HFF-Myc (cell line): ENCODE results near the gene IRAK2.
"Not testable (repeated sequence)": the region's sequence is repeated elsewhere in the genome, so short reads cannot be mapped to it uniquely, and the experiment has no call there.

ENCODE experiments used
- DNase-seq: peaks from one replicate; pipeline ENCODE4 v3.0.0-alpha.2; 2011; ENCODE audit warnings: low read depth; ENCODE audit errors: extremely low read depth
- H3K4me3 ChIP-seq: replicated peaks from 2 replicates; pipeline ENCODE4 v1.5.1; 2011; ENCODE audit warnings: low read depth, mild to moderate bottlenecking, control low read depth, low read length
- TF ChIP-seq, protein P1 (sequence below): IDR thresholded peaks from 2 replicates; pipeline ENCODE4 v1.5.1; 2012; ENCODE audit warnings: mild to moderate bottlenecking, low read depth, low read length, control low read depth; ENCODE audit errors: missing control alignments

Gene IRAK2

DNA sequence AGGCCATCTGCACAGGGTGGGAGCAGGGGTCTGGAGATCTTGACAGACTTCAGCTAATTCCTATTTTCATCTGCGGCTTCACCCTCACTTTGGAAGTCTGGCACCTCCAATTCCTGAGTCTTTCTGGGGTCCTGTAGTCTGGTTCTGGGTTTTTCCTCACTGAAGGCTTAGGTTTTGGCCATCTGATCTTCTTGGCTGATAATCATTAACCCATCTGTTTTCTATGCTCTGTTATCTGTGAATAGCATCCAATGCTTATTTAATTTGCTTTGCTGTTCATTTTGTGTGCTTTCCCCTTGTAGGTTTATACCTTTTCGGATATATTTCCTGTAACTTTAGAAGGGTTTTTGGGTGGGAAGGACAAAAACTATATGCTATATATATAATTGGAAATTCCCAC is 101.1 kb downstream of the IRAK2 start:
- no peak for DNase-seq
- no peak overlapping the region for H3K4me3 ChIP-seq
- TF ChIP-seq, protein P1, sequence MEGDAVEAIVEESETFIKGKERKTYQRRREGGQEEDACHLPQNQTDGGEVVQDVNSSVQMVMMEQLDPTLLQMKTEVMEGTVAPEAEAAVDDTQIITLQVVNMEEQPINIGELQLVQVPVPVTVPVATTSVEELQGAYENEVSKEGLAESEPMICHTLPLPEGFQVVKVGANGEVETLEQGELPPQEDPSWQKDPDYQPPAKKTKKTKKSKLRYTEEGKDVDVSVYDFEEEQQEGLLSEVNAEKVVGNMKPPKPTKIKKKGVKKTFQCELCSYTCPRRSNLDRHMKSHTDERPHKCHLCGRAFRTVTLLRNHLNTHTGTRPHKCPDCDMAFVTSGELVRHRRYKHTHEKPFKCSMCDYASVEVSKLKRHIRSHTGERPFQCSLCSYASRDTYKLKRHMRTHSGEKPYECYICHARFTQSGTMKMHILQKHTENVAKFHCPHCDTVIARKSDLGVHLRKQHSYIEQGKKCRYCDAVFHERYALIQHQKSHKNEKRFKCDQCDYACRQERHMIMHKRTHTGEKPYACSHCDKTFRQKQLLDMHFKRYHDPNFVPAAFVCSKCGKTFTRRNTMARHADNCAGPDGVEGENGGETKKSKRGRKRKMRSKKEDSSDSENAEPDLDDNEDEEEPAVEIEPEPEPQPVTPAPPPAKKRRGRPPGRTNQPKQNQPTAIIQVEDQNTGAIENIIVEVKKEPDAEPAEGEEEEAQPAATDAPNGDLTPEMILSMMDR = no peak

DNA sequence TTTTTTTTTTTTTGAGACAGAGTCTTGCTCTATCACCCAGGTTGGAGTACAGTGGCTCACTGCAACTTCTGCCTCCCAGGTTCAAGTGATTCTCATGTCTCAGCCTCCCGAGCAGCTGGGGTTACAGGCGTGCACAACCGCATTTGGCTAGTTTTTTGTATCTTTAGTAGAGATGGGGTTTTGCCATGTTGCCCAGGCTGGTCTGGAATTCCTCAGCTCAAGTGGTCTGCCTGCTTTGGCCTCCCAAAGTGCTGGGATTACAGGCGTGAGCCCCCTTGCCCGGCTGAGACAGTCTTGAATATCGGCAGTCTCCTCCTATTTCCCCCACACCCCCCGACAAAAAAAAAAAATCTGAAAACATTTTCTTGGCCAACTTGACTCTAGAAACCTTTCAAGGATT is 102.2 kb downstream of the IRAK2 start:
- not testable (repeated sequence) for H3K4me3 ChIP-seq, DNase-seq

DNA sequence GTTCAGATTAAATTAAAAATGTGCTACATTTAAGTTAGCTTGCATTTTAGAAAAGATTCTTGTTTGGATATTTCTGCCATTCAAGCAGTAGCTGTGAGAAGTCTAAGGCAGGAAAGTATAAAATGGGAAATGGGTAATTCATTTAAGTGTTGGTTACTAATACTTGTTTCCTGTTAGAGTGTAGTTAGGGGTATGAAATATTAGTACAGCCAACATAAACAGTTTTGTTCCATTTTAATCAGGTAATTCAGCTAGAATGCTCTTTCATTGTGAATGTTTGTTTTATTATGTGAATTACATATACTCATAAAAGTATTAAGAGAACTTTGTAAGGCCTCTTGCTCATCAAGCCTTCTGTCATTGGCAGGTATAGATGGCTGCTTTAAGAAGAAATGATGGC is 103.4 kb downstream of the IRAK2 start:
- H3K4me3 ChIP-seq = no peak overlapping the region
- TF ChIP-seq, protein P1 = no peak
- no peak for DNase-seq

DNA sequence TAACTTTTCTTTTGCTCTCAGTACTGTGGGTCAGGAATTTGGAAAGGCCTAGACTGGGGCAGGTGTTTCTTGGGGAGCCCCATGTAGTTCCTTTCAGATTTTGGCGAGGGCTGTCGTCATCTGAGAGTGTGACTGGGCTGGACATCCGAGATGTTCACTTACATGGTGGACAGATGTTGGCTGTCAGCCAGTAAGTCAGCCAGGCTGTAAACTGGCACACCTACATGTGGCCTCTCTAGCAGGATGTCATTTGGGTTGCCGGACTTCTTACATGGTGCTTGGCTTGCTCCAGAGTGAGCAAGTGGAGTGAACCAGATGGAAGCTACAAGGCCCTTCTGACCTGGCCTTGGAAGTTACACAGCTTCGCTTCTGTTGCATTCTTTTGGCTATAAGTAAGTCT is 104.2 kb downstream of the IRAK2 start:
- TF ChIP-seq, protein P1 = no peak
- no peak for DNase-seq
- no peak overlapping the region for H3K4me3 ChIP-seq

DNA sequence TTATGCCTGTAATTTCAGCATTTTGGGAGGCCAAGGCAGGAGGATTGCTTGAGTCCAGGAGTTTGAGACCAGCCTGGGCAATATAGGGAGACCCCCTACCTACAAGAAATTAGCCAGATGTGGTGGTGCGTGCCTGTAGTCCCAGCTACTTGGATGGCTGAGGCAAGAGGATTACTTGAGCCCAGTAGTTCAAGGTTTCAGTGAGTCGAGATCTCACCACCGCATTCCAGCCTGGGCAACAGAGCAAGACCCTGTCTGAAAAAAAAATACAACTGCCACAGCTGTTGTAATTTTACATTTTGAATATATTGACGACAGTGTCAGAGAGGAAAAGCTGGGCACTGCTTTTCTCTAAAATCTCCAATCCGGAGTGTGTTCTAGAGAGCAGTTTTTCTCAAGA is 104.7 kb downstream of the IRAK2 start:
- no peak overlapping the region for H3K4me3 ChIP-seq
- TF ChIP-seq, protein P1 = no peak
- no peak for DNase-seq

DNA sequence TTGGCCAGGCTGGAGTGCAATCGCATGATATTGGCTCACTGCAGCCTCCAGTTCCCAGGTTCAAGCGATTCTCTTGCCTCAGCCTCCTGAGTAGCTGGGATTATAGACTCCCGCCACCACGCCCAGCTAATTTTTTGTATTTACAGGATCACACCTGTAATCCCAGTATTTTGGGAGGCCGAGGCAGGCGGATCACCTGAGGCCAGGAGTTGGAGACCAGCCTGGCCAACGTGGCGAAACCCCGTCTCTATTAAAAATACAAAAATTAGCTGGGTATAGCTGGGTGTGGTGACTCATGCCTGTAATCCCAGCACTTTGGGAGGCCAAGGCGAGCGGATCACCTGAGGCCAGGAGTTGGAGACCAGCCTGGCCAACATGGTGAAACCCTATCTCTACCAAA is 107.8 kb downstream of the IRAK2 start:
- DNase-seq, H3K4me3 ChIP-seq: not testable (repeated sequence)

DNA sequence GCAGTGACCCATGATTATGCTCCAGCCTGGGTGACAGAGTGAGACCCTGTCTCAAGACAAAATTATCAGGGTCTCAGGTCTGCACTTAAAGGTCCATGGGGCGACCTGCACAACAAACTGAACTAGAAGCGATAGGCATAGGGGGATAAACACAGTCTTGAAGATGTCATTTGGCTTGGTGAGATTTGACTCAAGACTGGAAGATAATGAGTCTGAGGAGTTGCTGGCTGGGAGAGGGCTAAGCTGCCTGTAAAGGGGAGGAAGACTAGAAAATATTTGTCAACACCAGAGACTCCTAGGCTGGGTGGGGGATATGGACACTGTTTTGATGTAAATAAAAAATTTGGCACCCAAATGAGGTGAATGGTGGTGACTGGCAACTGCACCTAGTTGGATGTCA is 108.3 kb downstream of the IRAK2 start:
- no peak for DNase-seq
- no peak overlapping the region for H3K4me3 ChIP-seq
- TF ChIP-seq, protein P1 = no peak

DNA sequence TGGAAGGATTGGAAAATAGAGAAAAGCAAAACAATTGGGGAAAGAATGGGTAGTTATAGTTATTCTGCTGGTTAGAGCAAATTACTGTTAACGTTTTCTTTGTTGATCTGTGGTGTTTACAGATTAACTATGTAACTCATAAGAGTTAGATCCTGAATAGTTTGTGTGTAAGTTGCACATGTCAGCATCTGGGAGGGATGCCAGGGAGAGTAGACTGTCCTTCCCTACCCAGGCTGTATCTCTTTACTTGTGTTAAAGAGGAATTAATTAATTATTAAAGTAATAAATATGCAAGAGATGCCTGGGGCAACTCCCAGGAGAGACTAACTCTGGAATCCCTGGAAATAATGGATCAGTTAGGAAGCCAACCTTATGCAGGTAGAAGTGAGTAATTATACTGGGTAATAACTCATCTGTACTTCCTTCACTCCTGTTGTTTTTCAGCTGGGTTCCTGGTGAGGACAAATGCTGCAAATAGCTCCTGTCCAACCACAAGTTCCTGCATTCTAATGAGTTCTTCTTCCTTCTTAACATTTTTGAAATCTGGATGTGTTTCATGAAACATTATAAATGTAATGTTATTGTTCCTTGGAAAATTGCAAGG is 109.1 kb downstream of the IRAK2 start:
- no peak overlapping the region for H3K4me3 ChIP-seq
- TF ChIP-seq, protein P1 = no peak
- no peak for DNase-seq
